Fibroblast of the aortic adventitia (primary cell): ENCODE results near the gene SRD5A3. TPM values are rescaled to one million over a fixed set of nuclear protein-coding genes. Genes with fewer than 3 reads are reported as not detected.
"Not testable (repeated sequence)": the region's sequence is repeated elsewhere in the genome, so short reads cannot be mapped to it uniquely, and the experiment has no call there.

Experiments
- DNase-seq: peaks from one replicate; pipeline ENCODE4 v3.0.0-alpha.2; 2010; ENCODE audit warnings: low read depth
- H3K4me3 ChIP-seq: 2 replicates; pipeline ENCODE4 v1.5.1; 2011; ENCODE audit warnings: low read depth, mild to moderate bottlenecking, control low read depth, low read length, moderate library complexity
- total RNA-seq: library from RNA; depleted of rRNA; stranded (reverse); fragments of >200 nt; gene quantifications from 2 replicates; pipeline ENCODE4 v1.2.3, GENCODE V29; 2012; ENCODE audit warnings: low replicate concordance
- TF ChIP-seq, protein P1 (sequence below): IDR thresholded peaks from 2 replicates; pipeline ENCODE4 v1.5.1; 2011; ENCODE audit warnings: mild to moderate bottlenecking, low read length, control low read depth, inconsistent platforms; ENCODE audit not compliant: insufficient read depth

SRD5A3 gene
- total RNA-seq, 1 donor, result 22.2 TPM

DNA sequence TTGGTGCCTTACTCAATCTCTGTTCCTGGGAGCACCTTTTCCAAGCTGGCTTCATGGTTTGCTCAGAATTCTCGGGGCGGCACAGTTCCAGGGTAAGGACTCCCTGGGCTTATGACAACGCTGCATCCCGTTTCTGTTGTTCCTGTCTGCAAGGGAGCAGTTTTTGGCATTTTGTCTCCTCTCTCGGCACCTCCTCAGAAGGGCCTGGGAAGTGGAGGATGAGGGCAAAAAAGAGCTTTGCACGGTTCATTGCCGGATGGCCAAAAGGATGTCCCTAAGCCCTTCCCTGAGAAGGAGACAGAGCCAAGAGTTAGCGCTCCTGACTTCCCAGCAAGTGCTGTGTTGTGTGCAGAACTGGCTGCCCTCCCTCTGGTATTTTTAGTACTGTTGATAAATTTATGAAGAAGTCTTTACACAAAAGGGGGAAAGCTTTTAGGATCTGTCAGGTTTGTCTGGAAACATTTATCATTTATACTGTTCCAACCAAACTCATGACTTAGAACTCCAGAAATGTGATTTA is 13.4 kb downstream of the SRD5A3 start:
- no peak overlapping the region for H3K4me3 ChIP-seq
- peak; percentile 79 for DNase-seq
- TF ChIP-seq, protein P1, sequence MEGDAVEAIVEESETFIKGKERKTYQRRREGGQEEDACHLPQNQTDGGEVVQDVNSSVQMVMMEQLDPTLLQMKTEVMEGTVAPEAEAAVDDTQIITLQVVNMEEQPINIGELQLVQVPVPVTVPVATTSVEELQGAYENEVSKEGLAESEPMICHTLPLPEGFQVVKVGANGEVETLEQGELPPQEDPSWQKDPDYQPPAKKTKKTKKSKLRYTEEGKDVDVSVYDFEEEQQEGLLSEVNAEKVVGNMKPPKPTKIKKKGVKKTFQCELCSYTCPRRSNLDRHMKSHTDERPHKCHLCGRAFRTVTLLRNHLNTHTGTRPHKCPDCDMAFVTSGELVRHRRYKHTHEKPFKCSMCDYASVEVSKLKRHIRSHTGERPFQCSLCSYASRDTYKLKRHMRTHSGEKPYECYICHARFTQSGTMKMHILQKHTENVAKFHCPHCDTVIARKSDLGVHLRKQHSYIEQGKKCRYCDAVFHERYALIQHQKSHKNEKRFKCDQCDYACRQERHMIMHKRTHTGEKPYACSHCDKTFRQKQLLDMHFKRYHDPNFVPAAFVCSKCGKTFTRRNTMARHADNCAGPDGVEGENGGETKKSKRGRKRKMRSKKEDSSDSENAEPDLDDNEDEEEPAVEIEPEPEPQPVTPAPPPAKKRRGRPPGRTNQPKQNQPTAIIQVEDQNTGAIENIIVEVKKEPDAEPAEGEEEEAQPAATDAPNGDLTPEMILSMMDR, result no peak

- not testable (repeated sequence) for H3K4me3 ChIP-seq, DNase-seq
These were observed 16.9 kb downstream of the SRD5A3 start for GRCh38 chr4:55362938-55363337.

DNA sequence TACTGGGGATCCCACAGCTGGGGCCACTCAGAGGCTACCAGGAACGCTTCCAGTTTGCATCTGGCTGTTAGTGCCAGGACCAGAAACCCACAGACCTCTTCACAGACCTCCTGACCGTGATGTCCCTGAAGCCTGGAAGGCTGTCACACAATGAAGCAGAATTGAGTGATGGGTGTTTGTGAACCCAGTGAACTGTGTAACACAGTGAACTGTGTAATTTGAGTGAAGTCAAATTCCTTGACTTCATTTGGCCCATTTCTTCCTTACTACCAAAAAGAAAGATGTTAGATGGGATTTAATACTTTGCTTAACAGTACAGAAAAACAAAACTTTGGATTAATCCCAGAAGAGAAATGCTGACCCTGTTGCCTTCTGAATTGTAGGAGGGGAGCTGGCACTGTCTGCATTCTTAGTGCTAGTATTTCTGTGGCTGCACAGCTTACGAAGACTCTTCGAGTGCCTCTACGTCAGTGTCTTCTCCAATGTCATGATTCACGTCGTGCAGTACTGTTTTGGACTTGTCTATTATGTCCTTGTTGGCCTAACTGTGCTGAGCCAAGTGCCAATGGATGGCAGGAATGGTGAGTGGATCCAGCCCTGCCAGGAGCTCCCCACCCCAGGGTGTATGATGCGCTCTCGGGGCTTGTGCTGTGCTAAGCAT is 17.8 kb downstream of the SRD5A3 start:
- no peak for DNase-seq
- TF ChIP-seq, protein P1, result no peak
- no peak overlapping the region for H3K4me3 ChIP-seq

- DNase-seq, result no peak
- TF ChIP-seq, protein P1, result no peak
- no peak overlapping the region for H3K4me3 ChIP-seq
These were observed 18.8 kb downstream of the SRD5A3 start for GRCh38 chr4:55364691-55365344.

- H3K4me3 ChIP-seq, result no peak overlapping the region
- TF ChIP-seq, protein P1, result no peak
- no peak for DNase-seq
These were observed 19.3 kb downstream of the SRD5A3 start for GRCh38 chr4:55365345-55365728.

DNA sequence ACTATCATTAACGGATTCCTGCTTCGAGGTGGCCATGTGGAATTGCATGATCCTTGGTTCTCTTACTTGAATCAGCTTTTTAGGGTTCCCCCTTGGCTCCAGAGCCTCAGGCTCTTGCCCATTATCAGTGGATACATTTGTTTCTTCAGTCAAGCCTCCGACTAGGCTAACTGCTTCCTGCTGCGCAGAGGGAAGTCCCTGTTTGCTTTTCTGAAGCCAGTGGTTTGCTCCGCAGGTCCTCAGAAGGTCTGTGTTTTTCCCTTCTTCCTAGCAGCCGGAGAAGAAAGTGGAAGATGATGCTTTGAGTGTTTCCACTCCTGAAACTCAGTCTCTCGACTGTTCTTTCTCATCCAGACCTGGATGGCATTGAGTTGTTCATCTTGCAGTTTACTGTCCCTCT is 20.6 kb downstream of the SRD5A3 start:
- TF ChIP-seq, protein P1, result no peak
- H3K4me3 ChIP-seq, result no peak overlapping the region
- DNase-seq, result no peak

DNA sequence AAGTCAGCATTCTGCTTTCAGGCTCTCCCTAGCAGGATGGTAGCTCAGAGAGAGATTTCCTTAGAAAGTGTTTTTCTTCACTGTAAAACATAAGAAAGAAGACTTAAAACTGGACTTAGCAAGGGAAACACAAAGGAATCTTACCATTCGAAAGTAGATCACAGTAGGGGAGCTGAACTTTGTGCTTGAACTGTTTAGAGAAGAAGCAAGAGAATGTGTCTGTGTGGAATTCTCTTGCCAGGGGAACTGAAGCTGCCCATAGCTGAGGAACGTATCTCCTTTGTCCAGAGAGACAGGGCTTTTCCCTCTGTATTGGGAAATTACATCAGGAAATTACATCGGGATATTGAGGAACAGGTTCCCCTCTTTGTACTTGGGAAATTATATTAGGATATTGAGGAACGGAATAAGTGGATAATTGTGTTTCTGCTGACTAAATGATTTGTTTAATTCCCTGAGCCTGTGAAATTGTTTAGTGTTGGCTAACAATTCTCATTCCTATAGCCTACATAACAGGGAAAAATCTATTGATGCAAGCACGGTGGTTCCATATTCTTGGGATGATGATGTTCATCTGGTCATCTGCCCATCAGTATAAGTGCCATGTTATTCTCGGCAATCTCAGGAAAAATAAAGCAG is 21.2 kb downstream of the SRD5A3 start:
- no peak for DNase-seq
- H3K4me3 ChIP-seq, result no peak overlapping the region
- TF ChIP-seq, protein P1, result no peak
